Memory B cell (primary cell): ENCODE measurements around the gene PAEP.

Experiments used
- ATAC-seq: fragments of 150-1000 bp; cut with Tn5 transposase; 2 replicates; pipeline ENCODE4 v1.10.0; 2021; ENCODE audit warnings: low read depth, mild to moderate bottlenecking, moderate library complexity
- DNase-seq, 2 donors: peaks; one replicate each; pipeline ENCODE4 v3.0.0; 2022; ENCODE audit warnings: low spot score in 2 of 2
- H3K27ac Mint-ChIP-seq: one replicate; pipeline ENCODE4 v1.8.0; 2022; ENCODE audit warnings: mild to moderate bottlenecking, moderate library complexity, mixed read lengths
- H3K27me3 Mint-ChIP-seq: one replicate; pipeline ENCODE4 v1.8.0; 2022; ENCODE audit warnings: mixed read lengths
- H3K36me3 Mint-ChIP-seq: one replicate; pipeline ENCODE4 v1.8.0; 2022; ENCODE audit warnings: mild to moderate bottlenecking, mixed read lengths
- H3K4me1 Mint-ChIP-seq: one replicate; pipeline ENCODE4 v1.8.0; 2022; ENCODE audit warnings: mixed read lengths
- H3K4me3 Mint-ChIP-seq: one replicate; pipeline ENCODE4 v1.8.0; 2022; ENCODE audit warnings: mild to moderate bottlenecking, moderate library complexity, mixed read lengths
- H3K9me3 Mint-ChIP-seq: one replicate; pipeline ENCODE4 v1.8.0; 2022; ENCODE audit warnings: mixed read lengths

PAEP gene

DNA sequence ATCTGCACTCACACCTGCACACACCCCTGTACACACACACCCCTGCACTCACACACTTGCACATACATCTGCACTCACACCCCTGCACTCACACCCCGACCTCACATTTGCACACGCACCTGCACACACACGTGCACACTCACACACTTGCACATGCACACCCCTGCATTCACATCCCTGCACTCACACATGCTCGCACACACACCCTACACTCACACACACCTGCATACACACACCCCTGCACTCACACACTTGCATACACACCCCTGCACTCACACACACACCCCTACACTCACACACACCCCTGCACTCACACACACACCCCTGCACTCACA lies 50.3 kb downstream of the PAEP start:
- Mint-ChIP-seq H3K27me3 (peaks cover 24% of the 10 kb centered on the region), H3K4me1 (peaks cover 7% of the 10 kb centered on the region), H3K27ac (no peak overlapping the region), H3K36me3 (no peaks in the 10 kb centered on the region), H3K4me3 (no peak overlapping the region), H3K9me3 (peaks cover 5% of the 10 kb centered on the region)
- no peak for DNase-seq
- ATAC-seq, result no peak

DNA sequence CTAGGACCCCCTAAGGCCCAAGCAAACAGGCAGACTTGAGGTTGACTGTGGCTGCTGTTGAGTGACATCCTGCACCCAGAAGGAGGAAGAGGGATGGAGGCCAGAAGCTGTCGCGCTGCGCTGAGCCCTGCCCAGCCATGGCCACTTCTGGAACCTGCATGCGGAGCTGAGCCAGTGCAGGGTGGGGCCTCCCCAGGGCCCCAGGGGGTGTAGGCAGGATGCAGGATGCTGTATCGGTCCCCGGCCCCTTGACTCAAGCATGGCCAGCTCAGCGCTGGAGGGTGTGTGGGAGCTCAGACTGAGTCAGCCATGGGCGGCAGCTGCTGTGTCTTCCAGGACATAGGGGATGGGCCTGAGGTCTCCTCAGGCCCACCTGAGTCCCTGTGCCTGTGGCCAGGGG lies 50.9 kb downstream of the PAEP start:
- Mint-ChIP-seq H3K27me3 (peaks cover 22% of the 10 kb centered on the region), H3K4me1 (peaks cover 7% of the 10 kb centered on the region), H3K9me3 (peaks cover 5% of the 10 kb centered on the region), H3K4me3 (no peak overlapping the region), H3K36me3 (no peaks in the 10 kb centered on the region), H3K27ac (no peak overlapping the region)
- ATAC-seq, result no peak
- DNase-seq, result no peak

DNA sequence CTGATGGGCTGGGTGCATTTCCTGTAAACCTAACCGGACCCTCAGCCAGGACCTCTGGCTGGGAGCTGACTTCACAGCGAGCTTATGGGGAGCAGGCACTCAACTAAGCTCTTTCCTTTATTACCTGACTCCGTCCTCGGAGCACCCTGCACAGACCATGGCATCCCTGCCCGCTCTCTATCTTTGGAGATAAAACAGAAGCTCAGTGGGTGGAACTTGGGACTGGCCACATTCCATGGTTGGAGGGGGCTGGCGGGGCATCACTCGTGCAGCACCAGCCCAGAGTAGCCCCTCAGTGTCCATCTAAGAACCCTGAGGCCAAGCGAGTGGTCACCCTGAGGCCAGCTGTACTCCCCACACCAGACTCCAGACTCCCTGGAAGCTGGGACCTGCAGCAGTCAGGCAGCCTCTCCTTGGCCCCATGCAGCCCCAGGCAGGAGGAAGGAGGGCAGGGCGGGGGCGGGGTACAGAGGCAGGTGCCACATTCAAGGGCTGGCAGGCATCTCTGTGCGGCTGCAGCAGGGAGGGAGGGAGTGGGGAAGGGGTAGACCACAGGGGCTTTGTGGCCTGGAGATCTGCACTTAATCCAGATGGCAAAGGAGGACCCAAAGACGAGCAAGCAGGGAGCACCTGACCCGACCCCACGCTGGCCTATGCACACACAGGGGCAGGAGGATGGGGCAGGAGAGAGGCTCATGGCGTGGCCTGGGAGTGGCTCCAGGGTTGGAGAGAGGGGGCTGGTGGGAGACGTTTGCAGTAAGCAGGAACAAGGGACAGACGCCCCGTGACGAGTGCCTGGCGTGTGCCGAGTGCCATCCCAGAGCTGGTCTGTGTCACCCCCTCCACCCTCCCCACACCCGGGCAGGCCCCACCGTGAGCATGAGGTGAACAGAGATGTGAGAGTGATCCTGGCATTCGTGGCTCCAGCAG lies 51.7 kb downstream of the PAEP start:
- H3K9me3 Mint-ChIP-seq, result peaks cover 5% of the 10 kb centered on the region
- H3K27ac Mint-ChIP-seq, result no peak overlapping the region
- no peak for ATAC-seq
- peaks cover 7% of the 10 kb centered on the region for H3K4me1 Mint-ChIP-seq
- no peak overlapping the region for H3K4me3 Mint-ChIP-seq
- peaks cover 21% of the 10 kb centered on the region for H3K27me3 Mint-ChIP-seq
- no peaks in the 10 kb centered on the region for H3K36me3 Mint-ChIP-seq
- no peak for DNase-seq

DNA sequence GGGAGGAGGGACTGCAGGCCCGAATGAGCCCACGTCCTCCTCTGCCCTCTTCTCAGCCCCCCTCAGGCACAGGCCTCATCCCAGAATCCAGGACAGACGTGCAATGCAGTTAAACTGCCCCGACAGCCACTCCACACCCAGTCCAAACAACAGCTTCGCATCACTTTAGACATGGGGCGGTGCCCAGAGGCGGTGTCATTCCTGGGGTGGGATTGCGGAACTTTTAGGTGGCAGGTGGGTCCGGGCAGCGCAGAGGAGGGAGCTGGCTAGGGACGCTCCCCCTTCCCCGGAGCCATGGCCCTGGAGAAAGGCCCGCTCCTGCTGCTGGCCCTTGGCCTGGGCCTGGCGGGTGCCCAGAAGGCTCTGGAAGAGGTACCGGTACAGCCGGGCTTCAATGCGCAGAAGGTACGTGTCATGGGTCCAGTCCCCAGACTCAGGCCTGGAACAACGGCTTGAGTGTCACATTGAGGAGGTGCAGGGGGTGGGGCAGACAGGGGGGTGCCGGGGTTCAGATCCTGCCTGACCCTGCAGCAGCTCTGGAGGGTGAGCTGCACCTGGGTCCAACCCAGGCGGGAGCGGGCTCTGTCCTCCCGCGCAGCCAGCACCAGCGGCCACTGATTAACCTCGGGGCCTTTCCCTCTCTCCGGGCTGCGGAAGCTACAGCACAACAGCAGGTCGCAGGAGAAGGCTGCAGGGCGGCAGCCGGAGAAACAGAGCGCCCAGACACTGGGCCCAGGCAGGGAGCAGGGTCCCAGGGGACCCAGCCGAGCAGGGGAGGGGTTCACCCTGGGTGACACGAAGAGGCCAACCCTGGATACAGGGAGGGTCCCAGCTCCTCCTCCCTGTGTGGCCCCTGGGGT lies 52.6 kb downstream of the PAEP start:
- peaks cover 5% of the 10 kb centered on the region for H3K9me3 Mint-ChIP-seq
- H3K4me1 Mint-ChIP-seq, result peaks cover 7% of the 10 kb centered on the region
- DNase-seq, result no peak
- peaks cover 23% of the 10 kb centered on the region for H3K27me3 Mint-ChIP-seq
- ATAC-seq, result no peak
- no peak overlapping the region for H3K4me3 Mint-ChIP-seq
- H3K36me3 Mint-ChIP-seq, result no peaks in the 10 kb centered on the region
- no peak overlapping the region for H3K27ac Mint-ChIP-seq

DNA sequence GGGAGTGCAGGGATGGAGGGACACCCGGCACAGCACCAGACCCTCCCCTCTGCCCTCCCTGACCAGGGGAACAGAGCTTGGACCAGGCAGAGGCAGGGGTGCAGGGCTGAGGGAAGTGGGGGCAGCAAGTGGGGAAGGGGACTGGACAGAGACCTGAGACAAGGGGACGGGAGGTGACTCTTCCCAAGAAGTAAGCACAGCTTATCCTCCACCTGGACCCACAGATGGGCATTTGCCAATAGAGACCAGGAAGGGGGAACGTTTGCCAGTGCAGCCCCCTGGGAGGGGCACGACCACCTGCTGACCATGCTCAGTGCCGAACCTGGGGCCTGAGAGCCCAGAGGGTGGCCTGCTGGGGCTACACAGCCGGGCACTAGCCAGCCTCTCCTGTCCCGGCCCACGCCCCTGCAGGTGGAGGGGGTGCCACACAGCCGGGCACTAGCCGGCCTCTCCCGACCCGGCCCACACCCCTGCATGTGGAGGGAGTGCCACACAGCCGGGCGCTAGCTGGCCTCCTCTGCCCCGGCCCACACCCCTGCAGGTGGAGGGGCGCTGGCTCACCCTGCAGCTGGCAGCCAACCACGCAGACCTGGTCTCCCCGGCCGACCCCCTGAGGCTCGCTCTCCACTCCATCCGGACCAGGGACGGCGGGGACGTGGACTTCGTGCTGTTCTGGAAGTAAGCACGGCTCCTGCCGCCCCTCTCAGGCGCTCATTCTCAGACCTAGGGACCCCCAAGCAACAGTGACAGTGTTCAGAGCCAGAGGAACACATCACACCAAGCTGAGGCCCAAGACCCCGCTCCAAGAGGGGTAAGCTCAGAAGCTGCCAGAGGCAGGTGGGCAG lies 53.5 kb downstream of the PAEP start:
- H3K27ac Mint-ChIP-seq, result no peak overlapping the region
- peaks cover 2% of the 10 kb centered on the region for H3K9me3 Mint-ChIP-seq
- ATAC-seq (no peak), DNase-seq (no peak)
- H3K36me3 Mint-ChIP-seq, result no peaks in the 10 kb centered on the region
- H3K27me3 Mint-ChIP-seq, result peaks cover 18% of the 10 kb centered on the region
- no peak overlapping the region for H3K4me3 Mint-ChIP-seq
- peaks cover 4% of the 10 kb centered on the region for H3K4me1 Mint-ChIP-seq

DNA sequence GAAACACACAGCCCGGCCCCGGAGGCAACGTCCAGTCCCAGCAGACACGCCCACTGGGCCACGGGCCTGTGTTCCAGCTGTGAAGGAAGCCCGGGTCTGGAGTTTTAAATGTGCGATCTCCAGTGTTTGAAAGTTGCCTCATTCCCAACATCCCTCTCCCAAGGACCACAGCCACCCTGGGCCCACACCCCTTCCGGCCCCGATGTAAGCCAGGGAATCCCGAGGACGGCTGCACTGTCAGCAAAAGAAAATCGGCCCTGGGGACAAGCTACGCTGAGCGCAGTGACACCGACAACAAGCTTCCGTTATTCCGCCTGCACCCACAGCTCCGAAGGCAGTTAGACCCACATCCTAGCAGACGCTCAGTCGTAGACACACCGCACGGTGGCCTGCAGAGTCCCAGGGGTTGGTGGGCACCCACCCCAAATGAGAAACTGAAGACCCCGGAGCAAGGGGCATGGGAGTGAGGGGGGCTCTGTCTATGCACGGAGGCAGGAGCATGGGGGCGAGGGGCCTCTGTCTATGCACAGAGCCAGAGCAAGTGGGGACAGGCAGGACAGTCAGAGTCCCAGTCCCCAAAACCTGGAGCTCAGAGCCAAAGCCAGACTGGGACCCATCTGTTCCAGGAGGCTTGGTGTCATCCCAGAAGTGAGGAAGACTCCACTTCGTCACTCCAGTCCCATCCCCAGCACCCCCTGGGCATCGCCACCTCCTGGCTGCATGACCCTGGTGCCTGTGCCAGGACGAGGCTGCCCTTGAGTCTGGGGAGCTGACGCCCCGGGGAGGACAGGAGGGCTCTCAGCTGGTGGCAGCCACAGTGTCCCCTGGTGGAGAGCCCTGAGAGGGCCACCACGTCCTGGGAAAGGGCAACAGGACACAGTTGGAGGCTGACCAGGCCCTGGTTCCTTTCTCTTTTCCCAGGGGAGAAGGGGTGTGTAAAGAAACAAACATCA lies 54.4 kb downstream of the PAEP start:
- no peak overlapping the region for H3K27ac Mint-ChIP-seq
- peaks cover 14% of the 10 kb centered on the region for H3K27me3 Mint-ChIP-seq
- DNase-seq, result no peak
- no peaks in the 10 kb centered on the region for H3K9me3 Mint-ChIP-seq
- no peaks in the 10 kb centered on the region for H3K36me3 Mint-ChIP-seq
- ATAC-seq, result no peak
- H3K4me3 Mint-ChIP-seq, result no peak overlapping the region
- H3K4me1 Mint-ChIP-seq, result peaks cover 3% of the 10 kb centered on the region
